Inflammatory macrophage (primary cell): Measurements from ENCODE around the gene TUBB1.
A peak's percentile ranks its signal among the peaks of the same experiment; 100 is the strongest.
"Not testable (repeated sequence)": the region's sequence is repeated elsewhere in the genome, so short reads cannot be mapped to it uniquely, and the experiment has no call there.

Source experiments
- DNase-seq, 2 donors: peaks; one replicate each; pipeline ENCODE4 v3.0.0-alpha.2; 2020 to 2022

The TUBB1 gene

GRCh38 chr20:59023616-59024015 lies 4.4 kb downstream of the TUBB1 start:
- no peak for DNase-seq

- DNase-seq: no peak
These were observed 4.9 kb downstream of the TUBB1 start for GRCh38 chr20:59024111-59024530.

GRCh38 chr20:59025086-59025485 lies 5.9 kb downstream of the TUBB1 start:
- DNase-seq: no peak

DNA sequence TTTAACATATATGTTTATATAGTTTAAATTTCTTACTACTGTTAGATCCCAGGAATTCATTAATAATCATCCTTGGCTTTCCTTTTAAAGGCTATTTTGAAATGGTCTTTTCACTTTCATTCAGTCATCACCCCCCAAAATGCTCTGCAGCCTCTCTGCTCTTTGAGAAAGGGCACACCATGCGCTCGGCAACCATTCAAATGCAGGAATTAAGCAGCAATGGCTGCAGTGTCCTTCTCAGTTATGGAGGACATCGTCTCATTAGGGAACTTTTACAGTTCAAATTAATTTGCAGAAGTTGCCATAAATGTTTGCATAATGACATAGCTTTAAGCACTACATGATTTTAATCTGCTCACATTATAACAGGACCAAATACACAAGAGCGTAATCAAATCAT lies 6.3 kb downstream of the TUBB1 start:
- no peak for DNase-seq

DNA sequence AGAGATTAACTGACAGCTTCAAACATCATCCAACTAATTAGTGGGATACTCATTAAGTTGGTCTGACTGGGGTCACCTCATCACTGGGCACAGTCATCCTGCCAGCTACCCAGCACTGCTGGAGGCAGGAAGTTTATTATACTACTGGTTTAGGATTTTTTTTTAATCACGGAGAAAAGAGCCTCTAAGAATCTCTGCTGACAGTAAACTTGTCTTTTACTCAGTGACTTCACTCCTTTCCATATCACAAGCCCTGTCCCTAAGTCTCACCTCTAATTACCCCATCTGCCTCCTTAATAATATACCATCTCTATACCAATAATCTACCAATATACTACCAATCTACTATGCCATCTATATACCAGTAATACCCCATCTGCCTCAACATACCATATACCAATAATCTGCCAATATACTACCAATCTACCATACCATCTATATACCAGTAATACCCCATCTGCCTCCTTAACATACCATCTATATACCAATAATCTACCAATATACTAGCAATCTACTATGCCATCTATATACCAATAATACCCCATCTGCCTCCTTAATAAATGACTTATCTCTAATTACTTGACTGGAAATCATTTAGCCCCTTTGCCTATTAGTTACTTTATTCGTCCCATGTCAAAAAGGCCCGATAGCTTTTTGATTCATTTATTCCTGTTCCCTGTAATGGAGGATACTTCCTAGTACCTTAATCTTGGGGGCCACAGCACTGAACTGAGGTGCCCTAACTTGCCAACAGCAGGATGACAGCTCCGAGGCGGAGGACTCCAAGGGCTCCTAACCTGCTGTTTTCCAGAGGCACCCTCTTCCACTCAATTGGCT lies 7.9 kb downstream of the TUBB1 start:
- DNase-seq: no peak

GRCh38 chr20:59027741-59028320 lies 8.6 kb downstream of the TUBB1 start:
- no peak for DNase-seq

DNA sequence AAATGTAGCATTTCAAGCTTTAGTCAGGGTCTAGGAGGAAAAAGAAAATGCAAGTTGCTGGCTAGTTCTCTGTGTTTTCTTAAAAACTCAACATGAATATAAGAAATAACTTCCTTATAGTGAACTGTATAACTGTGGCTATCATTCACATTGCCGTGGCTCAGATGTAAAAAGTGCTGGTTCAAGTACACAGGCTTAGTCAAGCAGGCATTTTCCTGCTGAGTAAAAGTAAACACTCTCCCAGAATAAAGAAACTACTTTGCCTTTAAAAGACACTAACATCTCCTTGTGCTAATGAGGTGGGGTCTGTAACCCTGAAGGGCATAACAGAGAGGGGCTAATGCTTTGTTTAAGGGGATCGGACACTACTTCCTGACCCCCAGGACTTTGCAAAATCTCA lies 9.6 kb downstream of the TUBB1 start:
- no peak for DNase-seq

GRCh38 chr20:59030911-59031563 lies 11.8 kb downstream of the TUBB1 start:
- DNase-seq: no peak

DNA sequence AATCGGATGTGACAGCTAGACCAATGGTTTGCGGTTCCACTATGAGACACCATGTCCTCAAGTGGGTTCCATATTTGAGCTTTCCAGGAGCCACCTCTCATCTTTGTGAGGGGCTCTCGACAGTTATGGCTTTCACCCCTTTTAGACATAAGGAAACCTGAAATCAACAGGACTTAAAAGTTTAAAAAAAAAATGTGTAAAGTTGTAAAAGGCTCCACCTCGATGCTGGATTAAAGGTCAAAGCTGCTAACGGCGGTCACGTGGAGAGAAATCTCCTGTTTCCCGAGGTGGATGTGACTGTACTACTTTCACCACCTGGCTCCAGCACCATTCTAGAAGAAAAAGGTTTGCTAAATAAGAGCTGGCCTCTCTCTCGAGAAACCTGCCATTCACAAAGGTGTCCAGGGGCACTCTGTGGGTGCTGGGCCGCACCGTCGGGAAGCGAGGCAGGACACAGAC lies 12.4 kb downstream of the TUBB1 start:
- no peak for DNase-seq

GRCh38 chr20:59032023-59032712 lies 12.9 kb downstream of the TUBB1 start, which contains the start of gene ATP5F1E:
ATP5F1E (minus strand) TSS chr20:59032335; CDS start chr20:59032251, 84 bp downstream.
- DNase-seq: peak; percentile 97

GRCh38 chr20:59032713-59033059 lies 13.5 kb downstream of the TUBB1 start:
- no peak for DNase-seq

DNA sequence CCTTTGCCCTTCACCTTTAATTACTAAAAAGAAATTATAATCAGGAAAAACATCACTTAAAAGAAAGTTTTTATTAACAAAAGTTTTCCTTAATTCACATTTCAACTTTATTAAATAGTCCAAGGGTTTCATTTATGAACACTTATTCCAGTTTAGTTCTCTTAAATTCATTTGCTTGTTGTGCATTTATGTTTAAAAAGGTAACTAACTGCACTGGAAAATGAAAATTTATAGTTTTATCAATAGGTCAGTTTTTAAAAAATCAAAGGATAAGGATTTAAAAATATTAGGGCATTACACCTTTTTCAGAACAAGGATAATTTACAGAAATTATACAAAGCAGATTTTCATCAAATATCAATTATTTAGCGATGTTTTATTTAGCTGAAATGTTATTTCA lies 13.9 kb downstream of the TUBB1 start:
- DNase-seq: no peak

DNA sequence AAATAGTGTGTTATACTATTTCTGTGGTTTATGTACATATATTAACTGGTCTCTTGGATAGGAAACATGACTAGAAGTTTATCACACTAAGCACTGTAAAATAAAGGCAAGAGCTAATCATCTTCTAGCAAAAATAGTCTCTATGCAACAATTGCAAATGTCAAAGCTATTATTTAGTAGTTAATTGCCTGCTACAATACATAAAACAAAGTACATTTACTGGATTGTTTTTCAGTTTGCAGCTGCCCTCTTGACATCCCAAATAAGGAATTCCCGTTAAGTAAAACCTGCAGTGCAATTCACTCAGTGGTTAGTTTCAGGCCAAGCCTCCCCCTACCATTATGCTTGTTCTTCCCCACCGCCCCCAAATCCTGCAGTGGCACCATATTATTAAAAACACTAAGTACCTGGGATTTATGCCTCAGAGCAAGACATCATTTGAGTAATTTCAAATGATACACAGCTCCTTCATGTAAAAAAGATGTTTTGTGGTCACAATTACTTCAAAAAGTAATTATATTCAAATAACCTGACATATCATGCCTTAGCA lies 14.5 kb downstream of the TUBB1 start:
- DNase-seq: no peak

- no peak for DNase-seq
These were observed 16.2 kb downstream of the TUBB1 start for GRCh38 chr20:59035381-59035780.

GRCh38 chr20:59037386-59037785 lies 18.2 kb downstream of the TUBB1 start:
- DNase-seq: no peak

DNA sequence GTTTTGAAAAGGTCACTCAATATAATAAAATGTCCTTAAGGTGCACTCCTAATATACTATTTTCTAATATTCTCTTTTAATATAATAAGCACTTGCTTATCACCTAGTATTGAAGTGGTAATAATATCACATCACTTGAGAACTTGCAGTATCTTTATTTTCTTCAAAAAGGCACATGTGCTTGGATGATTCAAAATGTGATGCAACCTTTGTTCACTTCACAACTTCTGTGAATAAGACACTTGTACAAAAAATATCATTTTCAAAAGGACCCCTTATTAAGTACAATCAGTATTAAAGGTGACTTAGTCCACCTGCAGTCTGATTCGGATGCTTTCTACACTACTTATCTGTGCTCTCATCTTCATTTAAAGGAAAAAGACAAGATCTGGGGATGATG lies 20.0 kb downstream of the TUBB1 start:
- peak in 1 of 2 donors; percentile 17 for DNase-seq

DNA sequence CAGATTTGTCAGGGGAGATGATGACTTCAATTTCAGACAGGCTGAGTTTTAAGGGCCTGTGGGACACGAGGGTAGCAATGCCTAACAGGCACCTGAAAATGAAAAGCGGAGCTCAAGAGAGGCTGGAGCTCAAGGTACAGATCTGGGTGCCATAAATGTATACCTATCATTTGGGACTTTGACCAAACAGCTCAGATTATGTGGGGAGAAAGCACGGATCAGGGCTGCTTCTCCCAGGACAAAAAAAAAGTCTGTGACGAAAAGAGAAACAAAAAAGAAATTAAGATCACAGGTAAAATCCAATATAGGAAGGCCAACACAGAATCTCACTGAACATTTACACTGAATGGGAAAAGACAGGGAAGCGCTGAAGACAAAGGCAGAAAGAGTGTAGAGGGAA lies 21.4 kb downstream of the TUBB1 start:
- no peak for DNase-seq

- DNase-seq: not testable (repeated sequence)
These were observed 22.3 kb downstream of the TUBB1 start for GRCh38 chr20:59041487-59041886.

GRCh38 chr20:59042151-59042795 lies 23.0 kb downstream of the TUBB1 start, which contains the start of gene PRELID3B:
PRELID3B (minus strand) TSS chr20:59042786; CDS start chr20:59042730, 56 bp downstream.
- DNase-seq: peak; percentile 7 to 30

GRCh38 chr20:59042796-59043631 lies 23.8 kb downstream of the TUBB1 start:
- DNase-seq: peak; percentile 96 to 98

- peak in 1 of 2 donors; percentile 9 for DNase-seq
These were observed 24.5 kb downstream of the TUBB1 start for GRCh38 chr20:59043698-59044097.
